ENCODE data around the gene DYNC1LI1. TPM values are rescaled to one million over a fixed set of nuclear protein-coding genes. Genes with fewer than 3 reads are reported as not detected.
"Not testable (repeated sequence)": the region's sequence is repeated elsewhere in the genome, so short reads cannot be mapped to it uniquely, and the experiment has no call there.

Gene DYNC1LI1
- polyA plus RNA-seq, 1 donor from 2014 or later: 94.5 TPM

GRCh38 chr3:32583708-32584107, 13.1 kb upstream of the DYNC1LI1 start:
- Histone ChIP-seq H3K27me3 (ENCODE audit: insufficient read depth, low read depth, low read length) (no peaks in the 10 kb centered on the region), H3K36me3 (ENCODE audit: insufficient read depth, low read length) (no peaks in the 10 kb centered on the region), H3K9ac (ENCODE audit: low read length) (no peak overlapping the region), H3K27ac (ENCODE audit: low read length) (no peak overlapping the region), H4K20me1 (ENCODE audit: insufficient read depth) (no peaks in the 10 kb centered on the region), H3K79me2 (replicated peaks; ENCODE audit: insufficient read depth, low read length) (no peaks in the 10 kb centered on the region), H2AFZ (ENCODE audit: low read depth, low read length) (no peak overlapping the region), H3K9me3 (ENCODE audit: low read length) (no peaks in the 10 kb centered on the region), H3F3A (ENCODE audit: insufficient read depth, low read length, poor library complexity, severe bottlenecking) (no peaks in the 10 kb centered on the region), H3K4me3 (ENCODE audit: low read length) (no peak overlapping the region), H3K9me2 (ENCODE audit: insufficient read depth, low read length) (no peaks in the 10 kb centered on the region), H3K4me2 (ENCODE audit: low read length) (no peak overlapping the region)
- no peak for TF ChIP-seq TAF1 (IDR thresholded peaks at IDR 0.05; ENCODE audit: low read depth)
- TF ChIP-seq REST (IDR thresholded peaks at IDR 0.05; ENCODE audit: borderline replicate concordance): no peak
- no peak for TF ChIP-seq CTCF (IDR thresholded peaks at IDR 0.05; ENCODE audit: poor library complexity, severe bottlenecking)
- TF ChIP-seq EZH2 (IDR thresholded peaks at IDR 0.05; ENCODE audit: borderline replicate concordance, insufficient read depth, low read length, poor library complexity, severe bottlenecking): no peak
- TF ChIP-seq MXI1 (conservative IDR thresholded peaks at IDR 0.05; ENCODE audit: poor library complexity, severe bottlenecking): no peak

GRCh38 chr3:32578669-32579068, 8.0 kb upstream of the DYNC1LI1 start:
- H3K4me3 ChIP-seq (ENCODE audit: low read length); H2AFZ ChIP-seq (ENCODE audit: low read depth, low read length); H4K20me1 ChIP-seq (ENCODE audit: insufficient read depth); H3K27ac ChIP-seq (ENCODE audit: low read length); H3K9ac ChIP-seq (ENCODE audit: low read length); H3K4me2 ChIP-seq (ENCODE audit: low read length); H3K36me3 ChIP-seq (ENCODE audit: insufficient read depth, low read length); H3K9me2 ChIP-seq (ENCODE audit: insufficient read depth, low read length); H3F3A ChIP-seq (ENCODE audit: insufficient read depth, low read length, poor library complexity, severe bottlenecking); H3K79me2 ChIP-seq (replicated peaks; ENCODE audit: insufficient read depth, low read length); H3K9me3 ChIP-seq (ENCODE audit: low read length); H3K27me3 ChIP-seq (ENCODE audit: insufficient read depth, low read depth, low read length): not testable (repeated sequence)

- TF ChIP-seq POLR2AphosphoS5 (IDR thresholded peaks at IDR 0.05) (no peak), MXI1 (conservative IDR thresholded peaks at IDR 0.05; ENCODE audit: poor library complexity, severe bottlenecking) (no peak), CTCF (IDR thresholded peaks at IDR 0.05; ENCODE audit: poor library complexity, severe bottlenecking) (no peak), EZH2 (IDR thresholded peaks at IDR 0.05; ENCODE audit: borderline replicate concordance, insufficient read depth, low read length, poor library complexity, severe bottlenecking) (no peak), RAD21 (conservative IDR thresholded peaks at IDR 0.05) (no peak), EP300 (conservative IDR thresholded peaks at IDR 0.05; ENCODE audit: poor library complexity, severe bottlenecking) (no peak)
- Histone ChIP-seq H3K9me2 (ENCODE audit: insufficient read depth, low read length) (no peaks in the 10 kb centered on the region), H3K79me2 (replicated peaks; ENCODE audit: insufficient read depth, low read length) (no peaks in the 10 kb centered on the region), H3K4me2 (ENCODE audit: low read length) (no peak overlapping the region), H3K9ac (ENCODE audit: low read length) (no peak overlapping the region), H3K36me3 (ENCODE audit: insufficient read depth, low read length) (no peaks in the 10 kb centered on the region), H3F3A (ENCODE audit: insufficient read depth, low read length, poor library complexity, severe bottlenecking) (no peaks in the 10 kb centered on the region), H3K9me3 (ENCODE audit: low read length) (no peaks in the 10 kb centered on the region), H3K27me3 (ENCODE audit: insufficient read depth, low read depth, low read length) (no peaks in the 10 kb centered on the region), H3K27ac (ENCODE audit: low read length) (no peak overlapping the region), H2AFZ (ENCODE audit: low read depth, low read length) (no peak overlapping the region), H4K20me1 (ENCODE audit: insufficient read depth) (no peaks in the 10 kb centered on the region), H3K4me3 (ENCODE audit: low read length) (no peak overlapping the region)
These were observed 7.2 kb upstream of the DYNC1LI1 start for GRCh38 chr3:32577581-32578556.

Measured in neural cell (in vitro differentiated cells).